ENCODE measurements around the gene ANKFY1. TPM values are rescaled to one million over a fixed set of nuclear protein-coding genes. Genes with fewer than 3 reads are reported as not detected.

Gene ANKFY1
- total RNA-seq, 4 donors from 2014 or later: 25.6 to 70.6 (median 44.9) TPM

DNA sequence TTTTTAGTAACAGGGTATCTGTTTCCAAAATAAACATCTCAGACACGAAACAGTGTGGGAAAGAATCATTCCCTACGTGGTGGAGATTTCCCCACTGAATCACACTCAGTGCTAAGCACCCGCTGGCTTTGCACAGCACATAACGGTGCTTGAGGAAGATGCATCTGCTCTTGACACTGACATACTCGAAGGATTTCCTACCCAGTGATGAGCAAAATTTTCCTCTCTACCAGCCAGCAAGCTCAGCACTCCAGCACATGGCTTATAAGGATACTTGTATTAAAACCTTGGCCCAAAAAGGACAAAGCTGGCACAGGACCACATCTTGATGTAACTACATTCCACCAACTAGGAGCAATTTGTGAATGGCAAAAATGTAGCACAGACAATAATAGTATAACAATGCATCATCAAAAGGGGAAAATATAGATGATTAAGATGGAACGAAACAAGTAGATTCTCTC, 59.0 kb downstream of the ANKFY1 start:
- Histone ChIP-seq H3K4me1 (peaks cover 10% of the 10 kb centered on the region), H3K4me3 (no peak overlapping the region), H3K9me3 (no peaks in the 10 kb centered on the region), H3K36me3 (peaks cover 50% of the 10 kb centered on the region), H3K27me3 (no peaks in the 10 kb centered on the region), H3K27ac (peak overlapping the region; percentile 5)
- peak in 1 of 2 donors; percentile 74 for DNase-seq (ENCODE audit: low spot score in 2 of 2)
- WGBS: 29% methylated on average over 6 of the region's 6 CpGs
- TF ChIP-seq POLR2AphosphoS5 (IDR thresholded peaks at IDR 0.05) (peak in 2 of 3 donors; percentile 37 to 62), EP300 (IDR thresholded peaks at IDR 0.05) (no peak)

DNA sequence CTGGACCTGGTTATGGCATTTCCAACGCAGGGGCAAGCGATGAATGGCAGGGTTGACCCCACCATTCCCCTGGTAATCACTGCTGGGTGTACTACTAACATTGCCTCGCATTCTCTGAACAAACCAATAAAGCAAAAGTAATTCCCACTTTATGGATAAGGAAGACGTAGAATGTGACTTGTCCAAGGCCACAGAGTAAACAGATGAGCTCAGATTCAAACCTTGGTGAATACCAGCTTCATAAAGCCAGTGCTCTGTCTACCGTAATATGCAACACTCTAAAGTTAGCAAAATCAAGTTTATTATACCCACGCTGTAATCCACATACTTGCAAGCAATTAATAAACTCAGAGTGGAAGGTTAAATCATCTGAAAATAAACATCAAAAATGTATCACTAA, 59.6 kb downstream of the ANKFY1 start:
- DNase-seq (ENCODE audit: low spot score in 2 of 2): no peak
- Histone ChIP-seq H3K9me3 (no peaks in the 10 kb centered on the region), H3K27ac (peak overlapping the region; percentile 58), H3K4me3 (no peak overlapping the region), H3K27me3 (no peaks in the 10 kb centered on the region), H3K4me1 (peaks cover 10% of the 10 kb centered on the region), H3K36me3 (peaks cover 45% of the 10 kb centered on the region)
- WGBS: 56% methylated on average over 6 of the region's 6 CpGs
- TF ChIP-seq, protein P1, sequence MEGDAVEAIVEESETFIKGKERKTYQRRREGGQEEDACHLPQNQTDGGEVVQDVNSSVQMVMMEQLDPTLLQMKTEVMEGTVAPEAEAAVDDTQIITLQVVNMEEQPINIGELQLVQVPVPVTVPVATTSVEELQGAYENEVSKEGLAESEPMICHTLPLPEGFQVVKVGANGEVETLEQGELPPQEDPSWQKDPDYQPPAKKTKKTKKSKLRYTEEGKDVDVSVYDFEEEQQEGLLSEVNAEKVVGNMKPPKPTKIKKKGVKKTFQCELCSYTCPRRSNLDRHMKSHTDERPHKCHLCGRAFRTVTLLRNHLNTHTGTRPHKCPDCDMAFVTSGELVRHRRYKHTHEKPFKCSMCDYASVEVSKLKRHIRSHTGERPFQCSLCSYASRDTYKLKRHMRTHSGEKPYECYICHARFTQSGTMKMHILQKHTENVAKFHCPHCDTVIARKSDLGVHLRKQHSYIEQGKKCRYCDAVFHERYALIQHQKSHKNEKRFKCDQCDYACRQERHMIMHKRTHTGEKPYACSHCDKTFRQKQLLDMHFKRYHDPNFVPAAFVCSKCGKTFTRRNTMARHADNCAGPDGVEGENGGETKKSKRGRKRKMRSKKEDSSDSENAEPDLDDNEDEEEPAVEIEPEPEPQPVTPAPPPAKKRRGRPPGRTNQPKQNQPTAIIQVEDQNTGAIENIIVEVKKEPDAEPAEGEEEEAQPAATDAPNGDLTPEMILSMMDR (IDR thresholded peaks at IDR 0.05): no peak
- TF ChIP-seq POLR2A (IDR thresholded peaks at IDR 0.05): no peak
- no peak for TF ChIP-seq POLR2AphosphoS5 (IDR thresholded peaks at IDR 0.05)
- no peak for TF ChIP-seq EP300 (IDR thresholded peaks at IDR 0.05)

DNA sequence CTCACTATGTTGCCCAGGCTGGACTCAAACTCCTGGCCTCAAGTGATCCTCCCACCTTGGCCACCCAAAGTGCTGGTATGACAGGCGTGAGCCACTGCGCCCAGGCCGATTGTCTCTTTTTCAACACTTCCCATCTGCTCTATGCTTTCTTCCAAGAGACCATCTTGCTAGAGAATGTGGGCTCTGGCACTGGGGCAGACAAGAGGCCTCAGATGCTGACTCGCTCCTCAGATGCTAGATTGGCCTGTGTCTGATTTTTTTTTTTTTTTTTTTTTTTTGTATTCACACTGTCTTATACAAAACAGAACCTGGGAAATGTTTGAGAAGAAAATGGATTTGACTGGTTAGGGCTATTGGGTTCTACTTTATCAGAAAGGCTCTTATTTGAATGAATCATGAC, 62.6 kb downstream of the ANKFY1 start:
- H3K27ac ChIP-seq: no peak overlapping the region
- DNase-seq (ENCODE audit: low spot score in 2 of 2): no peak
- no peak overlapping the region for H3K4me3 ChIP-seq
- no peaks in the 10 kb centered on the region for H3K27me3 ChIP-seq
- no peaks in the 10 kb centered on the region for H3K9me3 ChIP-seq
- WGBS: 89% methylated on average over 4 of the region's 4 CpGs
- H3K4me1 ChIP-seq: peaks cover 10% of the 10 kb centered on the region
- peaks cover 31% of the 10 kb centered on the region for H3K36me3 ChIP-seq
- TF ChIP-seq EP300 (IDR thresholded peaks at IDR 0.05) (no peak), POLR2A (IDR thresholded peaks at IDR 0.05) (no peak), POLR2AphosphoS5 (IDR thresholded peaks at IDR 0.05) (no peak)
- TF ChIP-seq, protein P1 (IDR thresholded peaks at IDR 0.05): no peak

DNA sequence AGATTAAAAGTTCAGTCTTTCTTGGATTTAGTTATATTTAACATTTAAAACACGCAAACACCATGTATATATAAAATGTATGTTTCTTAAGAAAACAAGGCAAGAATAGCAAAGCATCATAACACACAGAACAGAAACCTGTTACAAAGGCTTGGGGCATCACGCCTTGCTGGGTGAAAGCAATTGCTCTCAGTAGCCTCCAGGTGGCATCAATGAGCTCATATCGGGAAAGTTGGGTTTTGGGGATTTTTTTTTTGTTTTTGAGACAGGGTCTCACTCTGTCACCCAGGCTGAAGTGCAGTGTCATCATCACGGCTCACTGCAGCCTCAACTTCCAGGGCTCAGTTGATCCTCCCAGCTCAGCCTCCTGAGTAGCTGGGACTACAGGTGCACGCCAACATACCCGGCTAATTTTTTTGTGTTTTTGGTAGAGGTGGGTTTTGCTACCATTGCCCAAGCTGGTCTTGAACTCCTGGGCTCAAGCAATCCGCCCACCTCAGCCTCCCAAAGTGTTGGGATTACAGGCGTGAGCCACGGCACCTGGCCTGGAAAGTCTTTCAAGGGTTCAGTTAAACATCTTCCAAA, 63.9 kb downstream of the ANKFY1 start:
- Histone ChIP-seq H3K9me3 (no peaks in the 10 kb centered on the region), H3K27ac (no peak overlapping the region), H3K4me1 (peaks cover 8% of the 10 kb centered on the region), H3K36me3 (peaks cover 26% of the 10 kb centered on the region), H3K27me3 (no peaks in the 10 kb centered on the region), H3K4me3 (no peak overlapping the region)
- 66% methylated on average over 9 of the region's 9 CpGs for WGBS
- no peak for TF ChIP-seq POLR2A (IDR thresholded peaks at IDR 0.05)
- TF ChIP-seq, protein P1 (IDR thresholded peaks at IDR 0.05): peak; percentile 28 to 68
- DNase-seq (ENCODE audit: low spot score in 2 of 2): no peak

DNA sequence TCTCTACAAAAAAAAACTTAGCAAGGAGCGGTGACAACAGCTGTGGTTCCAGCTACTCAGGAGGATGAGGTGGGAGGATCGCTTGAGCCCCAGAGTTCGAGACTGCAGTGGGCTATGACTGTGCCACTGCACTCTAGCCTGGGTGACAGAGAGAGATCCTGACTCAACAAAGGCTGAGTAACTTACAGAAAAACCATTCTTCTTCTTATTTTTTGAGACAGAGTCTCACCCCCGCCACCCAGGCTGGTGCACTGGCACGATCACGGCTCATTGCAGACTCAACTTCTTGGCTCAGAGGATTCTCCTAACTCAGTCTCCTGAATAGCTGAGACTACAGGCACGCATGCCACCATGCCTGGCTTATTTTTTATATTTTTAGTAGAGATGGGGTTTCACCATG, 64.8 kb downstream of the ANKFY1 start:
- no peak overlapping the region for H3K4me3 ChIP-seq
- TF ChIP-seq, protein P1 (IDR thresholded peaks at IDR 0.05): no peak
- TF ChIP-seq EP300 (IDR thresholded peaks at IDR 0.05): no peak
- TF ChIP-seq POLR2AphosphoS5 (IDR thresholded peaks at IDR 0.05): no peak
- no peak for TF ChIP-seq POLR2A (IDR thresholded peaks at IDR 0.05)
- H3K9me3 ChIP-seq: no peaks in the 10 kb centered on the region
- H3K4me1 ChIP-seq: peaks cover under 1% of the 10 kb centered on the region
- no peak for DNase-seq (ENCODE audit: low spot score in 2 of 2)
- WGBS: 93% methylated on average over 7 of the region's 7 CpGs
- H3K27me3 ChIP-seq: no peaks in the 10 kb centered on the region
- H3K36me3 ChIP-seq: peaks cover 36% of the 10 kb centered on the region
- no peak overlapping the region for H3K27ac ChIP-seq

DNA sequence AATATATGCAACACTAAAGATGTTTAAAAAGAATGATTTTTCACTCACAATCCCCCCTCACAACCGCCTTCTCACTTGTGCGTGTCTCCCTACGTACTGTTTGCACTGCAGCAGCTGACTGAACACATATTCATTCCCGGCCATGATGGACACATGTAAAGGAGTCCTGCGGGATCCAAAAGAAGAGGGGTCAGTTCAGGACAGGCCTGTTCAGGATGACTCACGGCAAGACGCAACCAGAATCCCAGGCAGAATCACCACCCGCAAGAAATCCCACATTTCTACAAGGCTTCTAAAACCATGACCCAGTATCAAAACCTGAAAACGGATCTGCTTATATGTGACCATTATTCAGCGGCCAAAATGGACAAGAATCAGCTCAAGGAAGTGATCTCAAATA, 68.5 kb downstream of the ANKFY1 start:
- Histone ChIP-seq H3K9me3 (no peaks in the 10 kb centered on the region), H3K4me1 (no peaks in the 10 kb centered on the region), H3K4me3 (no peak overlapping the region), H3K27me3 (no peaks in the 10 kb centered on the region), H3K27ac (no peak overlapping the region), H3K36me3 (peaks cover 41% of the 10 kb centered on the region)
- TF ChIP-seq EP300 (IDR thresholded peaks at IDR 0.05) (no peak), POLR2A (IDR thresholded peaks at IDR 0.05) (no peak), POLR2AphosphoS5 (IDR thresholded peaks at IDR 0.05) (no peak)
- TF ChIP-seq, protein P1 (IDR thresholded peaks at IDR 0.05): no peak
- DNase-seq (ENCODE audit: low spot score in 2 of 2): no peak
- 80% methylated on average over 10 of the region's 10 CpGs for WGBS
